GM21515 (cell line): Measurements from ENCODE around the gene TCF7L1.
"Not testable (repeated sequence)": the region's sequence is repeated elsewhere in the genome, so short reads cannot be mapped to it uniquely, and the experiment has no call there.

ENCODE experiments used
- ATAC-seq: cut with Tn5 transposase; IDR thresholded peaks from one replicate; pipeline ENCODE4 v1.9.1; 2021; ENCODE audit not compliant: unreplicated experiment

TCF7L1 gene

GRCh38 chr2:85181134-85181631 lies 48.0 kb downstream of the TCF7L1 start:
- ATAC-seq, result no peak

DNA sequence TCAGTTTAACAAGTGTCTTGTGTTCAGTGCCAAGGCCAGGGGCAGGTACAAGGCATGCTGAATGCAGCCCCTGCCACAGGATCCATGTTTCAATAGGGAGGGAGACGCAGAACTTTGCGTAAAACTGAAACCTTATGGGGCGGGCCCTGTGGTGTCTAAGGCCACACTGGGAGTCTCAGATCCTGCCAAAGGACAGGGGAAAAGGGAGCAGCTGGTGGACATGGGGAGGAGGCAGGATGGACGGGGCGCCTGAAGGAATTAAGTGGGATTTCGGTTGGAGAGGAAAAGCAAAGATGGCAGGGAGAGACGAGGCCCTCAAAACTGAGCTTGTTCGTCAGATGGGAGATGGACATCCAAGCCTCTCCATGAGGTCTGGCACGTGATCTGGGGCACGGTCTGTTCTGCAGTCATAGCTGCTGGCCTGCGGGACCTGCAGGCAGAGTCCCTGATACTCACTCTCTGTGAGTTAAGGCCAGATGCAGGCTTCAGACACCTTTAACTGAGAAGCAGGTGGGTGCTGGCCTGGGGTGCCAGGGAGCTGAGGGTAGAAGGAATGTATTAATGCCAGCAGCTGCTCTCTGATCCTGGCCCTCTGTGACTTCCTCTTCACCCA lies 48.8 kb downstream of the TCF7L1 start:
- no peak for ATAC-seq

GRCh38 chr2:85183076-85183475 lies 49.9 kb downstream of the TCF7L1 start:
- no peak for ATAC-seq

GRCh38 chr2:85183479-85183878 lies 50.3 kb downstream of the TCF7L1 start:
- ATAC-seq, result no peak

GRCh38 chr2:85184231-85184630 lies 51.0 kb downstream of the TCF7L1 start:
- no peak for ATAC-seq

- ATAC-seq, result no peak
Measured at GRCh38 chr2:85184990-85185389, 51.8 kb downstream of the TCF7L1 start.

DNA sequence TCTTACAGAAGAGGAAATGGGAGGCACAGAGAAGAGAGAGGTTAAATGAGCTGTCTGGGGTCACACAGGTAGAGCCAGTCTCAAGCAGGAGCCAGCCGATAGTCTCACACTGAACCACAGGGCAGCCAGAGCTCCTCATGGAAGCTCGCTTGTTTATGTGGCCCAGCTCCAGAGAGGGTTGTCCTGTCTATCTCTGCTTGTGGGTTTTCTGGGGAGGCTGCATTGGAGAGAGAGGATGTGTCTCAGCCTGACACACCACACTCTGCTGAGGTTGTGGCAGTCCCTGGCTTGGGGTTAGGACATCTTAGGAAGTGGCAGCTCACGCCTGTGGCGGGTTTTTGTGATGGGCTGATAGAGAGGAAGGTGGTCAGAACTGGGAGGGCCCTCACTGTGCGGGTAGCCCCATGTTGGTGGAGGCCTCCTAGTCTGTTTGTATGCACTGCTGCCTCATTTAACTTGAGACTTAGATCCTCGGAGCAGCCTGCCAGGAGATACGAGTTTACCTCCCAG lies 52.3 kb downstream of the TCF7L1 start:
- ATAC-seq, result no peak

GRCh38 chr2:85187069-85187468 lies 53.9 kb downstream of the TCF7L1 start:
- ATAC-seq, result no peak

DNA sequence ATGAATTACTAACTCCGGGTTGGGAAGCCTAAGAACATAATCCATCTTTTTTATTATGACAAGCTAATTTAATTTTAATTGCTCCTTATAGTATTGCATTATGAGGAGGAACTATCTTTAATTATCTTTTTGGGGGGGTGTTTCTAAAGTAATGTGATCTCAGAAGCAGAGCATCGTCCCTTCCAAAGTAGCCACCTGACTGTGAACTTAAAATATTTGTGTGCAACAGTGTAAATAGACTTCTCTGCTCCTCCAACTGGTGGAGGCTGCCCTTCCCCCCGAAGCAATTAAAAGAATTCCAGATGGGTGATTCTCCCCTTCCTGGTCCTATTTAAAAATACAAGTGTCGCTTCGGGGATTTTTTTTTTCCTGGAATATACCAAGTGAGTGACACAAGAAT lies 55.7 kb downstream of the TCF7L1 start:
- ATAC-seq, result no peak

GRCh38 chr2:85189606-85190270 lies 56.5 kb downstream of the TCF7L1 start:
- ATAC-seq, result no peak

- no peak for ATAC-seq
Measured at GRCh38 chr2:85191157-85191556, 58.0 kb downstream of the TCF7L1 start.

DNA sequence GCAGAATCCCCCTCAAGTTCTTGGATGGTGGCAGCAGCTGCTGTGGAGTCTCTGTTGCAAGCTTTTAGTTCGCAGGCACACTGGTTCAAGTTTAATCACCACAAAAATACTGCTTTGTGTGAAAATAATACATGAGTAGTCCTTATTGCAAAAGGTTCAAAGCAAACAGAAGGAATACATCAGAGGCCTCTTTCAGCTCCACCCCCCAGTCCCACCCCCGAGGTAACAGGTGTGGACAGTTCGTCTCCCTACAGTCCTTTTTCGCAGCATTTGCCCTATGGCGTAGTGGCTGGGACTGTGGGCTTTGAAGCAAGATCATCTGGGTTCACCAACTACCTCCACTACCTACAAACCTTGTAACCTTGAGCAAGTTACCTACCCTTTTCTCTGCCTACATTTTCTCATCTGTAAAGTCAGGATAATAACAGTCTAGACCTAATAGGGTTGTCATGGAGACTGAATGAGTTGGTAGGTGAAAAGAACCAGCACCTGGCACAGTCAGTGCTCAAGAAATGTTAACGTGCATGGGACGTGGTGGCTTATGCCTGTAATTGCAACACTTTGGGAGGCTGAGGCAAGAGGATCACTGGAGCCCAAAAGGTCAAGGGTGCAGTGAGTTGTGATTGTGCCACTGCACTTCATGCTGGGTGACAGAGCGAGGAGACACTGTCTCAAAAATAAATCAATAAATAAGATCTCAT lies 61.7 kb downstream of the TCF7L1 start:
- no peak for ATAC-seq

GRCh38 chr2:85195956-85196355 lies 62.8 kb downstream of the TCF7L1 start:
- ATAC-seq, result no peak

DNA sequence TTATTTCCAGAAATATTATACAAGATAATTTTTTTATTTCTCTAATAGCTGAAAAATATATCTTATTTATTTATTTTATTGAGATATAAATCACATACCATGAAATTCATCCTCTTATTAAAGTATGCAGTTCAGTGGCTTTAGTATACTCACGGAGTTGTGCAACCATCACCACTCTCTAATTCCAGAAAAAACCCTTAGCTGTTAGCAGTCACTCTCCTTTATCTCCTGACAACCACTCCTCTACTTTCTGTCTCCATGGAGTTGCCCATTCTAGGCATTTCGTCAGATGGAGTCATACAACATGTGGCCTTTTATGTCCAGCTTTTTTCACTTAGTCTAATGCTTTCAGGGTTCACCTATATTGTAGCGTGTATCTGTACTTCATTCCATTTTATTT lies 66.5 kb downstream of the TCF7L1 start:
- ATAC-seq, result no peak

GRCh38 chr2:85209887-85210286 lies 76.7 kb downstream of the TCF7L1 start:
- no peak for ATAC-seq

- ATAC-seq, result no peak
Measured at GRCh38 chr2:85210511-85210910, 77.3 kb downstream of the TCF7L1 start.

GRCh38 chr2:85211606-85212005 lies 78.4 kb downstream of the TCF7L1 start:
- ATAC-seq, result not testable (repeated sequence)

DNA sequence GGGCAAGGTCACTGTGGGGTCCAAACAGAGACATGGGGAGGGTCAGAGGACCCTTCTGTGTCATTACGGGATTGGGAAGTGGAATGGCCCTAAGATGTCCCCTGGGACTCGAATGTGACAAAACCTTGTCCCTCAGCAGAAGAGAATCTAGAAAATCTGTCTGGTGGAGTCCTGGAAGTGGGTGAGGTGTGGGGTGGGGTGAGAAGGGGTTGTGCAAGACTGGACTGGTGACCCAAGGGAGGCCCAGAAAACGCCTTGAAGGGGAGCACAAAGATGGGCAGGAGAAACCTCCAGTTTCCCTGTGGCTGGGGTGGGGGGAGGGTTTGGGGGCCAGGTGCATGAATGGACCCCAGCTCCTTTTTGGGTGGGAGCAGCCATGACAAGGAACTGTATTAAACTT lies 79.6 kb downstream of the TCF7L1 start:
- ATAC-seq, result no peak

DNA sequence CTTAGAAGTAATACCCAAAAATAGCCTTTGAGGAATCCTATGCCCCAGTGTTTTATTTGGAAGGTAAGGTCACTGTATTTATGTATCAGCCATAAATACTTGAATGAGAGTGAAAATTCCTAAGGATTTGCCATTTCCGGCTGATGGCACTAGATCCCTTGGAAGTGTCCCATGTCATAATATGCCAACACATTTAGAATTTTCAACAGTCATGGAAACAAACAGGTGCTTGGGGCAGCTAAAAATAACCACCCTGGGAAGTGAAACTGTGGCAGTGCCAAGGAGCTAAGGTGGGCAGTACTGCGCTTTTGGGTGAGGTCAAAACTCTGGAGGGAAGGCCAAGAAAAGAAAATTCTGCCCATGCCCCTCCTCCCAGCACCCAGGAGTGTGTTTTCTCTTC lies 80.2 kb downstream of the TCF7L1 start:
- no peak for ATAC-seq

DNA sequence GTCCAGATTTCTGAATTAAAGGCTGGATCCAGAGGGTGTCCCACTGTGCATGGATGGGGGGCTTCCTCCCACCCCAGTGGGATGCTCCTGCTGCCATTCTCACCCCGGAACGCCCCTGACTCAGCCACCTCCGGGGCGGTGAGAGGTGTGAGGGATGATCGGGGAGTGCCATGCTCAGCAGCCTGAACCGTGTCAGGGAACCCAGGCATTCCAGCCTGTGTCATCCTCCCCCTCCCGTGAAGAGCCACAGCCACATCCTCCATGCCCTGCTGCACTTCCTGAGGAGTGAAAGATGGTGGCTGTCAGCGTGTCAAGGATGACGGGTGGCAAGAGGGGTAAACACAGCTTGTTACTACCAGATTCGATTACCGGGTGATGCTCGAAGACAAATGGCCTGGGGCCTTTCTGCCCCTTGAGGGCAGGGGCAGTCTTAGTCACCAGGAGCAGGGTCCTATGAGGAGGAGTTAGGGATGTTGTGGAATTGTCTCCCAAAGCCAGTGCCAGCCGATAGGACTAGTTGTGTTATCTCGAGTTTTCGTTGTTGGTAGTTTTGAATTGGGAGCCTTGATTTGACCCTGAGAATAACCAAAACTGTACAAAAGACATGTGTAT lies 80.8 kb downstream of the TCF7L1 start:
- ATAC-seq, result no peak

- ATAC-seq, result no peak
Measured at GRCh38 chr2:85215081-85215447, 81.9 kb downstream of the TCF7L1 start.
